Measurements from ENCODE around the gene SIRPA. TPM values are rescaled to one million over a fixed set of nuclear protein-coding genes. Genes with fewer than 3 reads are reported as not detected.

Gene SIRPA
- total and polyA plus RNA-seq, 2 of the 4 experiments (the other 2 are of a cell fraction): 9.9 to 40.2 TPM

GRCh38 chr20:1880529-1881239, 14.5 kb upstream of the SIRPA start:
- Histone ChIP-seq H3K4me3 (ENCODE audit: insufficient read depth, low read depth, low read length) (no peak overlapping the region), H2AK9ac (replicated peaks; ENCODE audit: low read depth, low read length, poor library complexity) (no peak overlapping the region), H2AFZ (replicated peaks; ENCODE audit: low read length, poor library complexity) (peak overlapping the region; percentile 19), H3K27ac (ENCODE audit: insufficient read depth, low read length) (no peak overlapping the region), H4K8ac (ENCODE audit: low read depth in 2 of 2, low read length in 2 of 2) (no peak overlapping the region), H3K56ac (ENCODE audit: extremely low read depth, insufficient read depth, low read length) (no peak overlapping the region), H3K9me1 (ENCODE audit: insufficient read depth, low read length) (peaks cover 3% of the 10 kb centered on the region; the same call in 1 of the 2 replicates), H3K79me1 (ENCODE audit: low read depth in 1 of 2, low read length in 2 of 2) (no peaks in the 10 kb centered on the region), H3K14ac (replicated peaks; ENCODE audit: low read depth, low read length) (no peak overlapping the region), H2BK20ac (ENCODE audit: low read depth, low read length) (no peak overlapping the region), H4K5ac (ENCODE audit: low read depth, low read length) (no peak overlapping the region), H3K18ac (ENCODE audit: low read depth, low read length) (no peak overlapping the region), H2AK5ac (ENCODE audit: low read depth, low read length) (no peak overlapping the region; the same call in 1 of the 2 replicates), H4K20me1 (ENCODE audit: insufficient read depth, low read length) (no peaks in the 10 kb centered on the region), H3K9me3 (ENCODE audit: control insufficient read depth, insufficient read depth, low read length) (no peaks in the 10 kb centered on the region), H2BK5ac (ENCODE audit: low read depth, low read length, poor library complexity, severe bottlenecking) (no peak overlapping the region), H3K9ac (ENCODE audit: low read depth, low read length) (no peak overlapping the region), H2BK15ac (ENCODE audit: low read depth, low read length) (no peak overlapping the region), H4K91ac (ENCODE audit: insufficient read depth, low read depth, low read length) (no peak overlapping the region; the same call in 1 of the 2 replicates), H3K4me1 (ENCODE audit: control insufficient read depth, insufficient read depth, low read length) (peaks cover 7% of the 10 kb centered on the region), H3K4me2 (ENCODE audit: low read depth, low read length) (no peak overlapping the region), H3K36me3 (ENCODE audit: control insufficient read depth, insufficient read depth, low read length) (no peaks in the 10 kb centered on the region), H3K27me3 (ENCODE audit: control insufficient read depth, insufficient read depth, low read length) (peaks cover 10% of the 10 kb centered on the region; the same call in 1 of the 2 replicates), H3K4ac (ENCODE audit: low read depth, low read length) (no peak overlapping the region), H3K23ac (ENCODE audit: low read depth, low read length) (no peak overlapping the region), H2BK120ac (ENCODE audit: low read depth, low read length) (no peak overlapping the region)
- CTCF ChIA-PET: no interaction called here
- POLR2A ChIA-PET (ENCODE audit: unreplicated experiment): no interaction called here
- dilution Hi-C loops (cut with HindIII; ENCODE audit: low sequenced_read_pairs, unreplicated experiment): no loop called here
- in situ Hi-C loops (cut with MboI; ENCODE audit: low sequenced_read_pairs): no loop called here
- WGBS, 2 experiments (ENCODE audit: extremely low coverage in 2 of 2, insufficient read length in 1 of 2): 81% methylated on average over 5 of the region's 6 CpGs; no CpG with 5 or more reads in 1 of the 2 experiments
- intact Hi-C loops (cut with micrococcal nuclease): no loop called here
- TF ChIP-seq RFX5 (IDR thresholded peaks at IDR 0.05; ENCODE audit: low read depth, low read length): no peak
- no peak for TF ChIP-seq FOS (IDR thresholded peaks at IDR 0.05; ENCODE audit: low read depth, low read length)
- no peak for TF ChIP-seq MXI1 (IDR thresholded peaks at IDR 0.05; ENCODE audit: borderline replicate concordance, low read depth, low read length)
- TF ChIP-seq BHLHE40 (IDR thresholded peaks at IDR 0.05; ENCODE audit: low read depth, low read length): no peak
- no peak for TF ChIP-seq CTCF (conservative IDR thresholded peaks at IDR 0.05; ENCODE audit: low read depth, low read length)
- TF ChIP-seq RCOR1 (IDR thresholded peaks at IDR 0.05; ENCODE audit: insufficient replicate concordance, low read length): no peak
- no peak for ATAC-seq (ENCODE audit: low read depth)
- DNase-seq: no peak
- no TSS peak for BruUV-seq (replicated peaks)
